GM18511 (cell line): ENCODE data around the gene LMO1.

Experiments
- ATAC-seq: cut with Tn5 transposase; IDR thresholded peaks from one replicate; pipeline ENCODE4 v1.9.1; 2021; ENCODE audit warnings: mild to moderate bottlenecking, moderate library complexity; ENCODE audit not compliant: unreplicated experiment

LMO1 gene

GRCh38 chr11:8249482-8249881 lies 14.2 kb downstream of the LMO1 start:
- no peak for ATAC-seq

DNA sequence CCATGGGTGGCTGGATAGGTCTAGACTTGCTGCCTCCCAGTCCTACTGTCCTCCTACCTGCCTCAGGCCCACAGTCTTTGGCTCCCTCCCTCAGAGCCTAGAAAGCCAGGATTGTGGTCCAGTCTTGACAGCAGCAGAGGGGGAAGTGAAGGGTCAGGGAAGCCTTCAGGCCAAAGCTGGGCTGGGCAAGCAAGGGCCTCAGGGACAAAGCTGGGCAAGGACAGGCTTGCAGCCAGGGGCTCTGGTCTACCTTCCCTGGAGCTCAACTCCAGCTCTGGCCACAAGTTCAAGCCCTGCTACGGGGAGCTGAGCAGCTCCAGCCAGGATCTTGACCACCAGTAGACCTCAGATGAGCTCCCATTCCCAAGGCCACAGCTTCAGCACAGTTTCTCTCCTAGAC lies 14.9 kb downstream of the LMO1 start:
- no peak for ATAC-seq

- no peak for ATAC-seq
Observed at GRCh38 chr11:8247312-8247711, 16.4 kb downstream of the LMO1 start.

GRCh38 chr11:8243458-8243857 lies 20.2 kb downstream of the LMO1 start:
- ATAC-seq, result no peak

DNA sequence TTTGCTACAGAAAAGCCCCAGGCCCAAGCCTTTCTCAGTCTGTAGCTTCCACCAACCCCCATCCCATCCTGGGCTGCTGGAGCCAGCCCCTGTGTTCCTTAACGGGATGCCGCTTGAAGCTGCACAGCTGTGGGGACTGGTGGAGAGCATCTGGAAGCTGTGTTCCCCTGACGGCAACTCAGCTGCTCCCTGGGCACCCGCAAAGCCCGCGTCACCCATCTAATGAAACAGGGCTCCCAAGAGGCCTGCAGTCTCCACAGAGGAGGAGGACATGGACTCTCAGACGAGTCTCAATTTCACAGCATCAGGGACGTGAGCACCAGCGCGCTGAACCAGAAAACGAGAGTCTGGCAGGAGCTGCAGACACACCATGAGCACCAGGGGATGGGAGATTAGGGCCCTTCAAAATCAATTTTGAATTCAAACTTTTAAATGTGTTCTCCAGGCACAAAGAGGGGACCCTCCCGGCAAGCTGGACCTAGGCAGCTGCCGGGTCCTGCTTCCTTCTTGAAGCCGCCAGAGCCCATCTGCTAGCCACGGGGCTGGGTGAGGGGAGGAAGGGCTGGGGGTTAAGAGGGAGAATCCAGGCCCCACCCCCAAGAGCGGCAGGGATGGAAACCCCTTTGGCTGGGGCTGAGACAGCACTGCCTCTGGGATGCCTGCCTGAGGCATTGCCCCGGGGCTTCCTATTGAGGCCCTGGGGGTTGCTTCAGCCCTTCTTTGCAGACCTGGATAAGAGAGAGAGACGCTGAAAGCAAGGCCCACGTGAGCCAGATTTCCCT lies 21.0 kb downstream of the LMO1 start:
- ATAC-seq, result no peak

DNA sequence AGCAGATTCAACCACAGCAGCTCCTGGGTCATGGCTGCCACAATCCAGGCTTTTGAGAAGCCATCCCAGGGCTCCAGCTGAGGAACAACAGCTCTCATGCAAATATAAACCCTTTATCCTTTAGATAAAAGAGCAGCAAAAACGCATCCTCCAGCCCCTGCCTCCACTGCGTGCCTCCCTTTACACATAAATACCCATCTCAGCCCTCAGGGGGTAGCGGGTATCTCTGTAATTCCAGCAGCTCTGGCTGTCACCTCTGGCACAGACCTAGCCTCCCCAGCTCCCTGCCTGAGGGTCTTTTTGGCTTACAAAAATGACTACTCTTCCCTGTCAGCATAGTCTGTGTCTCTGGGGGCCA lies 21.6 kb downstream of the LMO1 start:
- no peak for ATAC-seq

DNA sequence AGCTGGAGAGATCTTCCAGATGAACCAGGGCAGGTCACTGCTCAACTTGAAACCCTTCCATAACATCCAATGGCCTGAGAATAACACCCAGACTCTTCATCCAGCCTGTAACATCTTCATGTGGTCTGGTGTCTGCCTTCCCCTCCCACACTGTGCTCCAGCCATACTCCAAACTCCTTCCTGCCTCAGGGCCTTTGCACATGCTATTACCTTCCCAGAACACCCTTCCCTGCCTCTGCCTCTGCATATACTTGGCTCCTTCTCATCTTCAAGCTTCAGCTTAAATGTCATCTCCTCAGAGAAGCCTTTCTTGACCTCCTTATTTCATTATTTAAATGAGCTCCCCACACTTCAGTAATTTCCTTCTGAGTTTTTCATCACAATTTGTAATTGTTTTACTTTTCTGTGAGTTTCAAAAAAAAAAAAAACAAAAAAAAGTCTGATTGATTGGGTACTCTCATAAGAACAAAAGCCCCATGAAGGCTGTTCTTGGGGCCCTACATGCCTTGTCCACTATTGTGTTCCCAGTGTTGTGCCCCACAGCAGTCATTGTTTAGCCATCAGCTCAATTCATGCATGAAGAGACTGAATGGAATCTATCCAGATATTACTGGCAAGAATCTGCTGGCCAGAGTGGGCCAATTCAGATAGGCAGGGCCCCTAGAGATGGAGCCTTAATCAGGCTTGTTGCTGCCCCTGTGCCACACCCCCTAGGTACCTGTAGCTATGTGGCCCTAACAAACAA lies 22.1 kb downstream of the LMO1 start:
- ATAC-seq, result no peak

GRCh38 chr11:8239536-8240228 lies 24.0 kb downstream of the LMO1 start:
- no peak for ATAC-seq

GRCh38 chr11:8239040-8239439 lies 24.6 kb downstream of the LMO1 start:
- ATAC-seq, result no peak

DNA sequence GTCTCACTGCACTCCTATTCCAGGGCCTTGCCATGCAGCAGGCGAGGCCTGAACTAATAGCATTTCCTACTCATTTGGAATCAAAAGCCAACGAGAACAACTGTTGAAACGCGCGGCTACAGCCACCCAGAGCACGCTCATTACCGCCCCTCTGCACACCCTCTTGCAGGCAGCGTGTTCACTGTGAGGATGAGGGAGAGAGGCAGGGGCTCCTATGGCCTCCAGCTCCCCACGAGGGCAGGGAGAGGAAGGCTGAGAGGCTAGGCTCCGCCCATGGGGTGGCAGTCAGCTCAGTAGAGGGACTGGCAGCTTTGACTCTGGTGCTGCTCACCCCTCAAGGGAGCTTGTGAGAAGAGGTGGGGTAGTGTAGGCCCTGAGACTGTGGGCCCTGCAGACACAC lies 26.2 kb downstream of the LMO1 start:
- ATAC-seq, result no peak

DNA sequence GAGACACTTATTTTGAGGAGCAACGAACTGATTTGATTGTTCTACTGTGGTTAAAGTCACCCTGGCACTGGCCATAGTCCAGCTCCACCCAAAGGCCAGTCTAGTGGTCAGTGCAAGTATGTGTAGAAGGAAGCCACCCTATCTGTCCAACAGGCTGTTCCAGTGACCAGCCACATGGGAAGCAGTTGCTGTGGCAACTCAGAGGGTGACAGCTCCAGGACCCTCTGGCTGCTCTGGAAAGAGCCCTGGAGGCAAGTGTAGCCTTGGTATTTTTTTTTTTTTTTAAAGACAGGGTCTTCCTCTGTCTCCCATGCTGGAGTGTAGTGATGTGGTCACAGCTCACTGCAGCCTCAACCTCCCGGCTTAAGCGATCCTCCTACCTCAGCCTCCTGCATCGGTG lies 27.8 kb downstream of the LMO1 start:
- ATAC-seq, result no peak

- peak; percentile 55 for ATAC-seq
Observed at GRCh38 chr11:8234910-8235309, 28.8 kb downstream of the LMO1 start.

GRCh38 chr11:8234425-8234821 lies 29.3 kb downstream of the LMO1 start:
- ATAC-seq, result no peak

GRCh38 chr11:8233691-8234424 lies 29.8 kb downstream of the LMO1 start:
- no peak for ATAC-seq

DNA sequence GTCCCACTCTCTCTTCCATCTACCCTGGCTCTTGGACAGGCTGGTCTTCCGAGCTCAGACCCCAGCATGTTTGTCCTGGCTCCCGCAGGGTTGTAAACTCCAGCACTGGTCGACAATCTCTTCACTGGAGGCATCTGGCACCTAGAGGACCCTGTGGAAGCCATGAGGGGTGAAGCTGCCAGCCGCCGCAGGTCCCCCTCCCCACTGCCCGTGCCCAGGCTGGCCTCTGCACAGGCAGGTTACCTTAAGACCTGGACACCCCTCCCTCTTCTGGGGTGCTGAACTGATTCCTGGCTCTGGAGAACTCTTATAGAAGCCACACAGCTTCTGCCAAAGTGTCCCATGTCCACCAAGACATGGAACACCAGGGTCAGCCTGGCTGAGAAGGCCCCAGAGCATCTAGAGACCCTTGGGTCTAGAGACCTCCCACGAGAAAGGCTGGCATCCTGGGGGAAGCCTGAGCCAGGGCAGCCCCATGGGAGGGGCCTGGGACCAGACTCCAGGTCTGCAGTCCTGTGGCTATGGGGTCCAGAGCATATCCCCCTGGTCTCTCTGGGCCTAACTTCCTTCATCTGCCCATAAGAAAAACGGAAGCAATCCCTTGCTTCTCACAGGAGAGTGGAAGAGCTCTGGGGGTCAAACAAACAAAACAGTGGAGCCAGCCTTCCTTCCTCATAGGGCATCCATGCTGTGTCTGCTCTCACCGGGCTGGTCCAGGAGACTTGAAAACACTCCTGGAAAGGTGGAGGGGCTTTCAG lies 30.6 kb downstream of the LMO1 start:
- no peak for ATAC-seq

DNA sequence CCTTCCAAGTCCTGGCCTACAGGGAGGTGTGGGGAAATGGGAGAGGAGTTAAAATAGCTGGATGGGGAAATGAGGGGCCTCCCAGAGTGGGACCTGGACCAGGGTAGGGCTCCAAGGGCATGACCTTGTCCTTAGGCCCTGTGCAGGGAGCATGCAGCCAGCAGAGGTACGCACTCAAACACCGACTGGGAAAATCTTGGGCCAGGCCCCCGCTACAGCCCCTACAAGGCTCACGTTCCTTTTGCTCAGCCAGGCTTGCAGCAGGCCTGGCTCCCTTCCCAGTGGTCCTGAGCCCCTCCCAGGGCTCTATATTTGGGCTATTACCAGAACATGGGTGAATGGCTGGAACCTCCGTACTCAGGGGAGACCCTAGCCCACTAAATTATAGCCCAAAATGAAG lies 31.3 kb downstream of the LMO1 start:
- ATAC-seq, result no peak

- ATAC-seq, result no peak
Observed at GRCh38 chr11:8231979-8232378, 31.7 kb downstream of the LMO1 start.

GRCh38 chr11:8230921-8231847 lies 32.5 kb downstream of the LMO1 start:
- no peak for ATAC-seq

- ATAC-seq, result no peak
Observed at GRCh38 chr11:8230178-8230859, 33.4 kb downstream of the LMO1 start.
